ENCODE data around the gene IL10. TPM values are rescaled to one million over a fixed set of nuclear protein-coding genes. Genes with fewer than 3 reads are reported as not detected.

IL10 gene
- not detected for polyA plus RNA-seq (2013, experiment 1 of 2)
- polyA plus RNA-seq (2013, experiment 2 of 2) = not detected

DNA sequence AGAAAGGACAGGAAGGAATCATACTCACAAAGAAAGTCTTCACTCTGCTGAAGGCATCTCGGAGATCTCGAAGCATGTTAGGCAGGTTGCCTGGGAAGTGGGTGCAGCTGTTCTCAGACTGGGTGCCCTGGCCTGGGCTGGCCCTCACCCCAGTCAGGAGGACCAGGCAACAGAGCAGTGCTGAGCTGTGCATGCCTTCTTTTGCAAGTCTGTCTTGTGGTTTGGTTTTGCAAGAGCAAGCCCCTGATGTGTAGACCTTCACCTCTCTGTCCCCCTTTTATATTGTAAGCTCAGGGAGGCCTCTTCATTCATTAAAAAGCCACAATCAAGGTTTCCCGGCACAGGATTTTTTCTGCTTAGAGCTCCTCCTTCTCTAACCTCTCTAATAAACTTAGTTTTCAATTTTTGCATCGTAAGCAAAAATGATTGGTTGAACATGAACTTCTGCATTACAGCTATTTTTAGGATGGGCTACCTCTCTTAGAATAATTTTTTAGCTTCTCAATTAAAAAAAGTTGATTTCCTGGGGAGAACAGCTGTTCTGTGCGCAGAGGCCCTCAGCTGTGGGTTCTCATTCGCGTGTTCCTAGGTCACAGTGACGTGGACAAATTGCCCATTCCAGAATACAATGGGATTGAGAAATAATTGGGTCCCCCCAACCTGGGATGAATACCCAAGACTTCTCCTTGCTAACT, at the start of gene IL10:
Gene IL10, minus strand, starts transcription at position 252 of the 695 bp plus-strand sequence. Its CDS starts 59 bp downstream, at position 193.
- Histone ChIP-seq H3K9ac (ENCODE audit: low read depth, low read length, poor library complexity) (no peak within 1 kb of the TSS), H3K4me2 (ENCODE audit: insufficient read depth, low read length, poor library complexity, severe bottlenecking) (no peak within 1 kb of the TSS), H3K18ac (ENCODE audit: low read length) (no peak within 1 kb of the TSS), H4K8ac (ENCODE audit: low read depth, low read length) (no peak within 1 kb of the TSS), H3K14ac (ENCODE audit: low read length) (no peak within 1 kb of the TSS), H2BK12ac (ENCODE audit: low read length) (no peak within 1 kb of the TSS), H2AFZ (ENCODE audit: low read length) (no peak within 1 kb of the TSS), H2BK15ac (ENCODE audit: low read length) (no peak within 1 kb of the TSS), H3K27ac (replicated peaks; ENCODE audit: low read length) (no peak within 1 kb of the TSS), H2AK5ac (ENCODE audit: low read depth, low read length) (no peak within 1 kb of the TSS), H3K27me3 (ENCODE audit: control insufficient read depth in 3 of 3, insufficient read depth in 3 of 3, low read depth in 1 of 3, low read length in 3 of 3) (peaks cover 0 to 40% (median 0%) of the 10 kb centered on the region in 3 experiments), H3K23ac (ENCODE audit: low read depth, low read length, poor library complexity) (no peak within 1 kb of the TSS), H2BK120ac (ENCODE audit: low read depth, low read length) (no peak within 1 kb of the TSS), H4K91ac (ENCODE audit: low read depth, low read length, poor library complexity) (no peak within 1 kb of the TSS), H3K9me3 (replicated peaks in 1 of 2; ENCODE audit: control insufficient read depth in 2 of 2, insufficient read depth in 1 of 2, low read depth in 1 of 2, low read length in 2 of 2) (no peaks in the 10 kb centered on the region), H3K4me3 (ENCODE audit: low read length in 2 of 2) (no peak within 1 kb of the TSS), H2BK5ac (ENCODE audit: low read length) (no peak within 1 kb of the TSS), H3K36me3 (replicated peaks in 1 of 2; ENCODE audit: control insufficient read depth in 2 of 2, insufficient read depth in 2 of 2, low read length in 2 of 2) (no peaks in the 10 kb centered on the region), H3K79me1 (ENCODE audit: low read depth, low read length) (no peaks in the 10 kb centered on the region), H3K4ac (ENCODE audit: low read length) (no peak within 1 kb of the TSS), H3K4me1 (ENCODE audit: control insufficient read depth in 2 of 2, insufficient read depth in 1 of 2, low read depth in 1 of 2, low read length in 2 of 2) (peaks cover 0 to 4% of the 10 kb centered on the region in 2 donors)
- no CpG with 5 or more reads among the region's 8 CpGs for WGBS, 2 donors (ENCODE audit: extremely low coverage in 2 of 2, insufficient read length in 2 of 2, insufficient replicate concordance in 1 of 2)
- no peak for DNase-seq (ENCODE audit: low spot score)

DNA sequence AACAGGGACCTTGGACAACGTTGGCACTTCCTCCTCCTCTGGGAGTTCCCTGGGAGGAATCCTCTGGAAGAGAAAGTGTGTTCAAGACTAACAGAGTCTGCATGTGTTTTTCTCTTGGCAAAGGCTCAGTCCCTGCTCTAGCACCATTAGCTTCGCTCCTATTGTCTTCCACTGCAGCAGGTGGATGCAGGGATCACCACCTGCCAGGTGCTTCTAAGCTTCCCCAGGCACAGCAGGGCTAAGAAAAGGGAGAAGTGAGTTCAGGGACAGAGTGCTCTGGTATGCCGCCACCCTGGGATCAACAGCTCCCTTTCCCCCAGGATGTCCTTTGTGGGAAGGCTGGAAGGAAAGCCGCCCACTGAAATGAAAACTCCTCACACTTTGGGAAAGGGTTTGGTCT, 49.2 kb upstream of the IL10 start:
- H3K14ac ChIP-seq (ENCODE audit: low read length) = no peak overlapping the region
- H4K8ac ChIP-seq (ENCODE audit: low read depth, low read length) = no peak overlapping the region
- no peaks in the 10 kb centered on the region for H3K9me3 ChIP-seq (replicated peaks in 1 of 2; ENCODE audit: control insufficient read depth in 2 of 2, insufficient read depth in 1 of 2, low read depth in 1 of 2, low read length in 2 of 2)
- no peak overlapping the region for H3K4me2 ChIP-seq (ENCODE audit: insufficient read depth, low read length, poor library complexity, severe bottlenecking)
- H3K27me3 ChIP-seq (ENCODE audit: control insufficient read depth in 3 of 3, insufficient read depth in 3 of 3, low read depth in 1 of 3, low read length in 3 of 3) = peaks cover 0 to 5% (median 0%) of the 10 kb centered on the region in 3 experiments
- no peak overlapping the region for H3K4me3 ChIP-seq (ENCODE audit: low read length in 2 of 2)
- DNase-seq (ENCODE audit: low spot score) = no peak
- H3K36me3 ChIP-seq (replicated peaks in 1 of 2; ENCODE audit: control insufficient read depth in 2 of 2, insufficient read depth in 2 of 2, low read length in 2 of 2) = no peaks in the 10 kb centered on the region
- no peak overlapping the region for H2BK15ac ChIP-seq (ENCODE audit: low read length)
- no CpG with 5 or more reads among the region's 4 CpGs for WGBS, 2 donors (ENCODE audit: extremely low coverage in 2 of 2, insufficient read length in 2 of 2, insufficient replicate concordance in 1 of 2)
- H4K91ac ChIP-seq (ENCODE audit: low read depth, low read length, poor library complexity) = no peak overlapping the region
- H2BK12ac ChIP-seq (ENCODE audit: low read length) = no peak overlapping the region
- no peak overlapping the region for H3K18ac ChIP-seq (ENCODE audit: low read length)
- peaks cover 0 to 3% of the 10 kb centered on the region in 2 donors for H3K4me1 ChIP-seq (ENCODE audit: control insufficient read depth in 2 of 2, insufficient read depth in 1 of 2, low read depth in 1 of 2, low read length in 2 of 2)
- no peak overlapping the region for H2AFZ ChIP-seq (ENCODE audit: low read length)
- no peaks in the 10 kb centered on the region for H3K79me1 ChIP-seq (ENCODE audit: low read depth, low read length)
- H2AK5ac ChIP-seq (ENCODE audit: low read depth, low read length) = no peak overlapping the region
- no peak overlapping the region for H3K27ac ChIP-seq (replicated peaks; ENCODE audit: low read length)
- no peak overlapping the region for H3K23ac ChIP-seq (ENCODE audit: low read depth, low read length, poor library complexity)
- no peak overlapping the region for H2BK120ac ChIP-seq (ENCODE audit: low read depth, low read length)
- no peak overlapping the region for H3K9ac ChIP-seq (ENCODE audit: low read depth, low read length, poor library complexity)
- H3K4ac ChIP-seq (ENCODE audit: low read length) = no peak overlapping the region
- no peak overlapping the region for H2BK5ac ChIP-seq (ENCODE audit: low read length)

DNA sequence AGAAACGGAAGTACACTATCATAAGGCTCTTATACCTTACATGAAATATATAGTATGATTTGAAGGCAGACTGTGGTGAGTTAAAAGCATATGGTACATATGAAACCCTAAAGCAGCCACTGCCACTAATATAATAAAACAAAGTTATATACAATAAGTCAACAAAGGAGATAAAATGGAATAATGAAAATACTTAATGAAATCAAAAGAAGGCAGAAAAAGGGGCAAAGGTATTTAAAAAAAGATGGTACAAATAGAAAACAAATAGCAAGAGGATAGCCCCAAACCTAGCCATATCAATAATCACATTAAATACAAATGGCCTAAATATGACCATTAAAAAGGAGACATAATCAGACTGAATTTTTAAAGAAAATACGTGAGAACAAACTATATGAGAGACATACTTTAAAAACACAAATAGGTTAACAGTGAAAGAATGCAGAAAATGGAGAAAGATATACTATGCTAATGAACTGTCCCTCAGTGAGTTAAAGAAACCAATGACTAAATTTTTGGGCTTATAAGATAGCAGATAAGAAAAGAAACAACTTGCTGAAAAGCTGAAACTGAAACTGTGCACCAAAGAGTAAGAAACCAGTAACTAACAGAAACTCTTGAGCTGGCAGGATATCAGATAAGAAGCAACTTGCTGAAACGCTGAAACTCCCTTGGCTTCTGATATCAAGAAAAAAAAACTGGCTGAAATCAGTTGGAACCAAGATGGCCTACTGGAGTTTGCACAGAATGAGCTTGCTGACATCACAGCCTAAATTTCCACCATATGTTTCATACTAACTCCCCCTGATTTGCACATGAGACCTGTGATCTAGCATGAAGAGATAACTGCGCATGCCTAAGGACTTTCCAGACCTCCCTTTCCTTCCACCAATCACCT, 44.3 kb upstream of the IL10 start:
- Histone ChIP-seq H3K9me3 (replicated peaks in 1 of 2; ENCODE audit: control insufficient read depth in 2 of 2, insufficient read depth in 1 of 2, low read depth in 1 of 2, low read length in 2 of 2) (peaks cover 0 to 2% of the 10 kb centered on the region in 2 donors), H3K9ac (ENCODE audit: low read depth, low read length, poor library complexity) (no peak overlapping the region), H4K91ac (ENCODE audit: low read depth, low read length, poor library complexity) (no peak overlapping the region), H2AFZ (ENCODE audit: low read length) (no peak overlapping the region), H3K4me3 (ENCODE audit: low read length in 2 of 2) (no peak overlapping the region), H3K27ac (replicated peaks; ENCODE audit: low read length) (no peak overlapping the region), H4K8ac (ENCODE audit: low read depth, low read length) (no peak overlapping the region), H3K23ac (ENCODE audit: low read depth, low read length, poor library complexity) (no peak overlapping the region), H3K4me1 (ENCODE audit: control insufficient read depth in 2 of 2, insufficient read depth in 1 of 2, low read depth in 1 of 2, low read length in 2 of 2) (peaks cover 0 to 1% of the 10 kb centered on the region in 2 donors), H3K14ac (ENCODE audit: low read length) (no peak overlapping the region), H2BK5ac (ENCODE audit: low read length) (no peak overlapping the region), H3K4ac (ENCODE audit: low read length) (no peak overlapping the region), H3K27me3 (ENCODE audit: control insufficient read depth in 3 of 3, insufficient read depth in 3 of 3, low read depth in 1 of 3, low read length in 3 of 3) (peaks cover 0 to 5% (median 0%) of the 10 kb centered on the region in 3 experiments), H2BK120ac (ENCODE audit: low read depth, low read length) (no peak overlapping the region), H3K79me1 (ENCODE audit: low read depth, low read length) (no peaks in the 10 kb centered on the region), H3K36me3 (replicated peaks in 1 of 2; ENCODE audit: control insufficient read depth in 2 of 2, insufficient read depth in 2 of 2, low read length in 2 of 2) (no peaks in the 10 kb centered on the region), H2AK5ac (ENCODE audit: low read depth, low read length) (no peak overlapping the region), H3K18ac (ENCODE audit: low read length) (no peak overlapping the region), H2BK12ac (ENCODE audit: low read length) (no peak overlapping the region), H3K4me2 (ENCODE audit: insufficient read depth, low read length, poor library complexity, severe bottlenecking) (no peak overlapping the region), H2BK15ac (ENCODE audit: low read length) (no peak overlapping the region)
- no CpG with 5 or more reads among the region's 4 CpGs for WGBS, 2 donors (ENCODE audit: extremely low coverage in 2 of 2, insufficient read length in 2 of 2, insufficient replicate concordance in 1 of 2)
- DNase-seq (ENCODE audit: low spot score) = no peak
